Choroid plexus epithelial cell (primary cell): ENCODE results near the gene NYAP1.
"Not testable (repeated sequence)": the region's sequence is repeated elsewhere in the genome, so short reads cannot be mapped to it uniquely, and the experiment has no call there.

ENCODE experiments used
- DNase-seq: peaks from one replicate; pipeline ENCODE4 v3.0.0-alpha.2; 2010; ENCODE audit warnings: low read depth
- H3K4me3 ChIP-seq: 2 replicates; pipeline ENCODE4 v1.5.1; 2011; ENCODE audit warnings: low read depth, mild to moderate bottlenecking, control low read depth, low read length, moderate library complexity
- CTCF ChIP-seq: conservative IDR thresholded peaks from 2 replicates; pipeline ENCODE4 v1.5.1; 2011; ENCODE audit warnings: low read depth, mild to moderate bottlenecking, control low read depth, inconsistent platforms, low read length, moderate library complexity

NYAP1 gene

GRCh38 chr7:100452513-100452912 is 31.2 kb upstream of the NYAP1 start:
- no peak overlapping the region for H3K4me3 ChIP-seq
- DNase-seq = no peak
- TF ChIP-seq CTCF = no peak

- not testable (repeated sequence) for DNase-seq, H3K4me3 ChIP-seq
Measured at GRCh38 chr7:100453854-100454253, 29.9 kb upstream of the NYAP1 start.

- DNase-seq = no peak
- H3K4me3 ChIP-seq = no peak overlapping the region
- no peak for TF ChIP-seq CTCF
Measured at GRCh38 chr7:100455206-100455605, 28.5 kb upstream of the NYAP1 start.

- DNase-seq = no peak
- H3K4me3 ChIP-seq = no peak overlapping the region
- TF ChIP-seq CTCF = no peak
Measured at GRCh38 chr7:100456562-100456961, 27.2 kb upstream of the NYAP1 start.

GRCh38 chr7:100457033-100457432 is 26.7 kb upstream of the NYAP1 start:
- no peak for TF ChIP-seq CTCF
- no peak overlapping the region for H3K4me3 ChIP-seq
- no peak for DNase-seq

GRCh38 chr7:100464210-100464660 is 19.5 kb upstream of the NYAP1 start, which contains the start of gene SPACDR:
TSS of gene SPACDR (minus strand) at chr7:100464260. CDS start at chr7:100464025, 235 bp downstream.
- no peak within 1 kb of the TSS for H3K4me3 ChIP-seq
- TF ChIP-seq CTCF = no peak
- no peak for DNase-seq

GRCh38 chr7:100464791-100465190 is 18.9 kb upstream of the NYAP1 start:
- no peak for DNase-seq
- no peak for TF ChIP-seq CTCF
- H3K4me3 ChIP-seq = no peak overlapping the region

- no peak for DNase-seq
- TF ChIP-seq CTCF = no peak
- no peak overlapping the region for H3K4me3 ChIP-seq
Measured at GRCh38 chr7:100465299-100465698, 18.4 kb upstream of the NYAP1 start.
